Astrocyte (in vitro differentiated cells and primary cell): ENCODE results near the gene APLP2. TPM values are rescaled to one million over a fixed set of nuclear protein-coding genes. Genes with fewer than 3 reads are reported as not detected.

Source experiments
- DNase-seq: peaks from one replicate; pipeline ENCODE4 v3.0.0-alpha.2; 2010; ENCODE audit warnings: low read depth
- FAIRE-seq: peaks from 2 replicates; lab custom pipeline; 2011; peaks lifted over from hg19 to GRCh38; lab: Jason Lieb, UNC
- H2AFZ ChIP-seq: 2 replicates; pipeline ENCODE4 v1.6.0; 2012; ENCODE audit warnings: low read depth, low read length, inconsistent platforms
- H3K27ac ChIP-seq: 2 replicates; pipeline ENCODE4 v1.5.1; 2011; ENCODE audit warnings: low read depth, low read length, inconsistent platforms
- H3K27me3 ChIP-seq: 2 replicates; pipeline ENCODE4 v1.6.0; 2011; ENCODE audit warnings: low read length, inconsistent platforms; ENCODE audit not compliant: insufficient read depth
- H3K36me3 ChIP-seq: 2 replicates; pipeline ENCODE4 v1.5.1; 2011; ENCODE audit warnings: low read length, inconsistent platforms; ENCODE audit not compliant: insufficient read depth
- H3K4me1 ChIP-seq: 2 replicates; pipeline ENCODE4 v1.5.1; 2011; ENCODE audit warnings: low read length, inconsistent platforms; ENCODE audit not compliant: insufficient read depth
- H3K4me2 ChIP-seq: 2 replicates; pipeline ENCODE4 v1.6.0; 2012; ENCODE audit warnings: low read length, inconsistent platforms
- H3K4me3 ChIP-seq: 2 replicates; pipeline ENCODE4 v1.5.1; 2011; ENCODE audit warnings: low read depth, mild to moderate bottlenecking, low read length, inconsistent platforms; ENCODE audit not compliant: insufficient read depth
- H3K79me2 ChIP-seq: 2 replicates; pipeline ENCODE4 v1.6.0; 2012; ENCODE audit warnings: mild to moderate bottlenecking, low read length, inconsistent platforms; ENCODE audit not compliant: insufficient read depth
- H3K9ac ChIP-seq: 2 replicates; pipeline ENCODE4 v1.6.0; 2012; ENCODE audit warnings: mild to moderate bottlenecking, low read length, inconsistent platforms
- H3K9me3 ChIP-seq: 2 replicates; pipeline ENCODE4 v1.5.1; 2012; ENCODE audit warnings: low read depth, mild to moderate bottlenecking, low read length, inconsistent platforms; ENCODE audit not compliant: insufficient read depth
- H4K20me1 ChIP-seq: 2 replicates; pipeline ENCODE4 v1.6.0; 2012; ENCODE audit warnings: low read length, inconsistent platforms; ENCODE audit not compliant: insufficient read depth
- H3K27ac Mint-ChIP-seq: one replicate; pipeline ENCODE4 v1.8.0; 2021; ENCODE audit warnings: mild to moderate bottlenecking, mixed read lengths; ENCODE audit not compliant: unreplicated experiment
- H3K27me3 Mint-ChIP-seq: one replicate; pipeline ENCODE4 v1.8.0; 2021; ENCODE audit warnings: low read depth, mixed read lengths; ENCODE audit not compliant: unreplicated experiment
- H3K36me3 Mint-ChIP-seq: one replicate; pipeline ENCODE4 v1.8.0; 2021; ENCODE audit warnings: low read depth, mixed read lengths; ENCODE audit not compliant: unreplicated experiment
- H3K4me1 Mint-ChIP-seq: one replicate; pipeline ENCODE4 v1.8.0; 2021; ENCODE audit warnings: low read depth, mixed read lengths; ENCODE audit not compliant: unreplicated experiment
- H3K4me3 Mint-ChIP-seq: one replicate; pipeline ENCODE4 v1.8.0; 2021; ENCODE audit warnings: mild to moderate bottlenecking, moderate library complexity, mixed read lengths; ENCODE audit not compliant: unreplicated experiment
- H3K9me3 Mint-ChIP-seq: one replicate; pipeline ENCODE4 v1.8.0; 2021; ENCODE audit warnings: mild to moderate bottlenecking, mixed read lengths; ENCODE audit not compliant: unreplicated experiment
- EZH2 ChIP-seq: IDR thresholded peaks from 2 replicates; pipeline ENCODE4 v1.6.1; 2012; ENCODE audit warnings: mild to moderate bottlenecking, low read length, inconsistent platforms; ENCODE audit not compliant: insufficient read depth
- total RNA-seq: library from RNA; stranded (reverse); gene quantifications from 2 replicates; pipeline ENCODE4 v1.2.1, GENCODE V29; 2021
- TF ChIP-seq, protein P1 (sequence below): IDR thresholded peaks from 2 replicates; pipeline ENCODE4 v1.5.1; 2011; ENCODE audit warnings: low read depth, mild to moderate bottlenecking, inconsistent platforms, low read length, moderate library complexity; ENCODE audit not compliant: insufficient read depth

The APLP2 gene
- total RNA-seq, 1 donor from 2014 or later, result 849 TPM

DNA sequence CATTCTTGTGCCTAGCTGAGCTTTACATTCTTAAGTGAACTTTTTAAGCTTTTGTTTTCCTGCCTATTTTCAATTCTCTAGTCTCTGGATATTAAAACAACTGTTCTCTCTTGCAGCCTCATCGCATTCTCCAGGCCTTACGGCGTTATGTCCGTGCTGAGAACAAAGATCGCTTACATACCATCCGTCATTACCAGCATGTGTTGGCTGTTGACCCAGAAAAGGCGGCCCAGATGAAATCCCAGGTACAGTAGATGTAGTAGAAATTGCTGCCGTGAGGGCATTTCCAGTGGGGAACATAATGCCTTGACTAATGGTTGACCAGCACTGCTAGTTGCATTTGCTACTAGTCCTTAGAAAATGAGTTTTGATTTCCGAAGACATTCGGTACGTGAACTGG, 60.2 kb downstream of the APLP2 start:
- TF ChIP-seq EZH2, result no peak
- TF ChIP-seq, protein P1, sequence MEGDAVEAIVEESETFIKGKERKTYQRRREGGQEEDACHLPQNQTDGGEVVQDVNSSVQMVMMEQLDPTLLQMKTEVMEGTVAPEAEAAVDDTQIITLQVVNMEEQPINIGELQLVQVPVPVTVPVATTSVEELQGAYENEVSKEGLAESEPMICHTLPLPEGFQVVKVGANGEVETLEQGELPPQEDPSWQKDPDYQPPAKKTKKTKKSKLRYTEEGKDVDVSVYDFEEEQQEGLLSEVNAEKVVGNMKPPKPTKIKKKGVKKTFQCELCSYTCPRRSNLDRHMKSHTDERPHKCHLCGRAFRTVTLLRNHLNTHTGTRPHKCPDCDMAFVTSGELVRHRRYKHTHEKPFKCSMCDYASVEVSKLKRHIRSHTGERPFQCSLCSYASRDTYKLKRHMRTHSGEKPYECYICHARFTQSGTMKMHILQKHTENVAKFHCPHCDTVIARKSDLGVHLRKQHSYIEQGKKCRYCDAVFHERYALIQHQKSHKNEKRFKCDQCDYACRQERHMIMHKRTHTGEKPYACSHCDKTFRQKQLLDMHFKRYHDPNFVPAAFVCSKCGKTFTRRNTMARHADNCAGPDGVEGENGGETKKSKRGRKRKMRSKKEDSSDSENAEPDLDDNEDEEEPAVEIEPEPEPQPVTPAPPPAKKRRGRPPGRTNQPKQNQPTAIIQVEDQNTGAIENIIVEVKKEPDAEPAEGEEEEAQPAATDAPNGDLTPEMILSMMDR, result no peak
- Histone ChIP-seq H2AFZ (no peak overlapping the region), H3K9ac (no peak overlapping the region), H3K27ac (no peak overlapping the region), H3K4me2 (no peak overlapping the region), H3K4me1 (no peaks in the 10 kb centered on the region), H4K20me1 (peaks cover 30% of the 10 kb centered on the region), H3K27me3 (no peaks in the 10 kb centered on the region), H3K9me3 (no peaks in the 10 kb centered on the region), H3K4me3 (no peak overlapping the region), H3K36me3 (peaks cover 14% of the 10 kb centered on the region), H3K79me2 (no peaks in the 10 kb centered on the region)
- H3K27ac Mint-ChIP-seq, result no peak overlapping the region
- H3K27me3 Mint-ChIP-seq, result no peaks in the 10 kb centered on the region
- no peak overlapping the region for H3K4me3 Mint-ChIP-seq
- no peaks in the 10 kb centered on the region for H3K9me3 Mint-ChIP-seq
- H3K36me3 Mint-ChIP-seq, result peaks cover 21% of the 10 kb centered on the region
- no peak for FAIRE-seq
- H3K4me1 Mint-ChIP-seq, result peaks cover 4% of the 10 kb centered on the region
- no peak for DNase-seq

DNA sequence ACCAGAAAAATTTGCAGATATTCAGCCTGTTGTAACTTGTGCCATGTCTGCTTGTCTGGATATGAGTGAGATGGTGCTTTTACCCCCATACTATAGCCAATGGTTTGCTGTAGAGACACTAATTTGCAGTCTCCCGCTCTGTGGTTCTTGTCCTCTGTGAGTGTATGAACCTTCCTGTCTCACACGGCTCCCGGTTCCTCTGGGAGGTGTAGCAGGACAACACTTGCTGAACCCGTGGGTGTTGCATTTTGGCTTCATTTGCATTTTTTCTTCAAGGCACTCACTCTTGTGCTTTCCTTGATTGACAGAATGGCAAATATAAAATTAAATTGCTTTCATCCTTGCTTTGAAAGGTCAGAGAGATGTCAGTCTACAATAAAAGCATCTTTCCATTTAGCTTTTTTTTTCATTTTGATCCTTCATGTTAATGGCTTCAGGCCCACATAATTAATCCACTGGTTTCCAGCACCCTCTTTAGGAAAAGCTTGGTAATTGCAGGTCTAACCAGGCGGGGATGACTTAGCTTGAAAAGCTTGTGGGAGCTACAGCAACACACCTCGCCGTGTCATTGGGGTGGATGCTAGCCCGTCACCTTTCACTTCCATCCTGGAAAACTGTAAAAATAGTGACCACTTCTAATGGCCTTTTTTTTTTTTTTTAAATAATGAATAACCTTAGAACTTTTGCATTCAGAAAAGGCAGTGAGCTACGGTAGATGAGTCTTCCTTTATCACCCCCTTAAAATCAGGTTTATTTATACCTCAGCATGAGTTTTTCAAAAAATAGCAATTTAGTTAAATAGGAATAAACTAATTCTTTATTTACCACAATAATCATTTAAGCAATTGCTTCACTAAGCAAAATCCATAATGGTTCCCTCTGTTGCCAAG, 62.5 kb downstream of the APLP2 start:
- Mint-ChIP-seq H3K27me3 (no peaks in the 10 kb centered on the region), H3K27ac (no peak overlapping the region), H3K4me1 (peaks cover under 1% of the 10 kb centered on the region), H3K4me3 (no peak overlapping the region), H3K9me3 (no peaks in the 10 kb centered on the region), H3K36me3 (peaks cover 32% of the 10 kb centered on the region)
- FAIRE-seq (peak; percentile 70), DNase-seq (peak; percentile 33)
- peaks cover 14% of the 10 kb centered on the region for H4K20me1 ChIP-seq
- no peak overlapping the region for H3K4me3 ChIP-seq
- no peaks in the 10 kb centered on the region for H3K4me1 ChIP-seq
- H3K9ac ChIP-seq, result no peak overlapping the region
- H3K27me3 ChIP-seq, result no peaks in the 10 kb centered on the region
- H3K9me3 ChIP-seq, result no peaks in the 10 kb centered on the region
- H3K79me2 ChIP-seq, result no peaks in the 10 kb centered on the region
- TF ChIP-seq, protein P1, result peak; percentile 93
- TF ChIP-seq EZH2, result no peak
- H3K27ac ChIP-seq, result no peak overlapping the region
- H2AFZ ChIP-seq, result no peak overlapping the region
- H3K36me3 ChIP-seq, result peaks cover 14% of the 10 kb centered on the region
- no peak overlapping the region for H3K4me2 ChIP-seq

DNA sequence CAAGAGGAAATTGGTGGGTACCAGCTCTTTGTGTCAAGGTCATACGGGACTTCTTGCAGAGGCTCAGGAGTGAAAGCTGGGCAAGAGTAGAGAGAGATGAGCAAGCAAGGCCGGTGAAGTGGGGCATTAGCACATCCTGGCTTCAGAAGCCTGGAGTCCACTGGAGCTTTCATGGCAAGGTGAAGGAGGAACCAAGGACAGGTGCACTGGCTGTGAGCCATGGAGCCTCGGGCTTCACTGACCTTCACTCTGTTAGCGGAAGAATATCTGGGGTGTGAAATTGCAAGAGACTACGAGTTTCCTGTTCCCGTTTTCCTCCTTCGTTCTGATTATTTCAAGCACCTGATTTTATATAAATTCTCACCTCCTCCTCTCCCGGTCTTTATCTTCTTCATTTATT, 64.0 kb downstream of the APLP2 start:
- TF ChIP-seq, protein P1, result no peak
- no peak for TF ChIP-seq EZH2
- Mint-ChIP-seq H3K4me1 (peaks cover 8% of the 10 kb centered on the region), H3K4me3 (no peak overlapping the region), H3K27ac (no peak overlapping the region), H3K36me3 (peaks cover 40% of the 10 kb centered on the region), H3K9me3 (no peaks in the 10 kb centered on the region), H3K27me3 (no peaks in the 10 kb centered on the region)
- H2AFZ ChIP-seq, result no peak overlapping the region
- H4K20me1 ChIP-seq, result peaks cover 26% of the 10 kb centered on the region
- H3K79me2 ChIP-seq, result no peaks in the 10 kb centered on the region
- no peaks in the 10 kb centered on the region for H3K9me3 ChIP-seq
- DNase-seq (no peak), FAIRE-seq (no peak)
- no peaks in the 10 kb centered on the region for H3K4me1 ChIP-seq
- H3K4me2 ChIP-seq, result no peak overlapping the region
- peaks cover under 1% of the 10 kb centered on the region for H3K36me3 ChIP-seq
- no peak overlapping the region for H3K4me3 ChIP-seq
- H3K27ac ChIP-seq, result no peak overlapping the region
- H3K27me3 ChIP-seq, result no peaks in the 10 kb centered on the region
- H3K9ac ChIP-seq, result no peak overlapping the region
